GM18508 (cell line): ENCODE measurements around the gene PLA2G6.

Experiments used
- ATAC-seq: cut with Tn5 transposase; IDR thresholded peaks from one replicate; pipeline ENCODE4 v1.9.1; 2021; ENCODE audit warnings: moderate number of reproducible peaks; ENCODE audit not compliant: insufficient read depth, unreplicated experiment

Gene PLA2G6

DNA sequence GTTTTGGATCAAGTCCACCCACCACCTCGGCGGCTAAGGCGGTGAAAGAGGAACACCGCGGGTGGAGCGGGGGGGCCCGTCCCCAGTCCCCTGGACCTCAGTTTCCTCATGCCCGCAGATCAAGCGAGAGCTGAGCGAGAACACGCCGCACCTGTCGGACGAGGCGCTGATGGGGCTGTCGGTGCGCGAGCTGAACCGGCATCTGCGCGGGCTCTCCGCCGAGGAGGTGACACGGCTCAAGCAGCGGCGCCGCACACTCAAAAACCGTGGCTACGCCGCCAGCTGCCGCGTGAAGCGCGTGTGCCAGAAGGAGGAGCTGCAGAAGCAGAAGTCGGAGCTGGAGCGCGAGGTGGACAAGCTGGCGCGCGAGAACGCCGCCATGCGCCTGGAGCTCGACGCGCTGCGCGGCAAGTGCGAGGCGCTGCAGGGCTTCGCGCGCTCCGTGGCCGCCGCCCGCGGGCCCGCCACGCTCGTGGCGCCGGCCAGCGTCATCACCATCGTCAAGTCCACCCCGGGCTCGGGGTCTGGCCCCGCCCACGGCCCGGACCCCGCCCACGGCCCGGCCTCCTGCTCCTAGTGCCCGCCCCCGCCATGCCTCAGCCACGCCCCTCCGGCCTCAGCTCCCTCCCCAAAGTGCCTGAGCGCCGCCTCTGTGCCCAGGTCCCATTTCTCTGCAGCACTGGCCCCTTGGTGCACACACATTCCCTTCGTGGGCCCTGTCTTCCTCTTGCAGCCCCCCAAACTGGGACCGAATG, 32.8 kb upstream of the PLA2G6 start:
- no peak for ATAC-seq

DNA sequence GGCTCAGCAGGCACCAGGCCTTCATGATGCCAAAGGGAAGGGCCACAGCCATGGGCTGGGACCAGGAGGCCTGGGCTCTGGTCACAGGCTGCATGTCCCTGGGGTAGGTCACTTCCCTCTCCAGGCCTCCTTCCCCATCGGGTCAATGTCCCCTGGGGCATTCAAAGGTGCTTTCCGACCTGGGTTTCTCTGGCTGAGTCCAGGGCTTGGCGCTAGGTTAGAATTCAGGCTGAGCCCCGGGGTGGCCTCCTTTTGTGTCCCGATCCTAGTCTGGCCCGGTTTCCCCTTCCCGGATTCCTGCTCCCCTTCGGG, 32.3 kb upstream of the PLA2G6 start:
- no peak for ATAC-seq

DNA sequence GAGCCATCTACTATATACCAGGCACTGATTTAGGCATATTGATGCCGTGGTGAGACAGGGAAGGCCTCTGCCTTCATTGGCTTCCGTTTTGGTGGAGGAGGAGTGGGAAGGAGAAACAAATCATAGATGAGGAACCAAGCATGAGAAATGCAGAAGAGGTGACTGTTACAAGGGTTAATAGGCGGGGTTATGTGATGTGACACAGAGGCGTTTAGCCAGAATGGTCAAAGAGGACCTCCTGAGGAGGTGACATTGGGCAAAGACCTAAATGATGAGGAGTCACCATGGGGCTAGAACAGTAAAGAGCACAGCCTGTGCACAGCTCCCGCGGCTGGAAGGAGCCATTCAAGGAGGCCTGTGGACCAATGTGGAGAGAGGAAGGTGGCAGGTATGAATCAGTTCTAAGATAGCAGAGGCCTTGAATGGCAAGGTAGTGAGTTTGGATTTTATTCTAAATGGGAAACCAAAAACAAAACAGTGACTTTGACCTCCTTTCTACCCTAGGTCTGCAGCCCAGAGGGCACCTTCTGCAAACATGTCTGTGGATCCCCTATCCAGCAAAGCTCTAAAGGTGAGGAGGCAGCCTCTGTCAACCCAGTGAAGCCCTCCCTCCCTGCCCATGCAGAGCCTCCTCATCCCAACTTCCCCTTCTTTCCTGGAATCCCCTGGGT, 31.8 kb upstream of the PLA2G6 start:
- no peak for ATAC-seq

DNA sequence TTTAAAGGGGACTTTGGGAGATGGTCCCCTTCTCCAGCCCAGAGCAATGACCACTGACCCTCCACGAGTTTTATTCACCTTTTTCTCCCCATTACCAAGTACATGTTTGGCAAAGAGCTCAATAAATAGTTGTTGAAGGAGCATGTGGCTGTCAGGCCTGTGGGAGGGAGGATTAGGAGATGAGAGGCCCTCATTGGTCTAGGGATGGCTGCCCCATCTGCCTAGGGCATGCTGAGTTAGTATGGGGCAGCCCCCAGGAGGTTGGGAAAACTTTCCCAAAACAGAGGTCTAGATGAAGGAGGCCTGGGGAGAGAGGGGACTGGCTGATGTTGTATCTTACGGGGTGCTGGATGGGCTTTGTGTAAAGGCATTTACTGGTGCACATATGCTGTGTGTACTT, 30.8 kb upstream of the PLA2G6 start:
- no peak for ATAC-seq

DNA sequence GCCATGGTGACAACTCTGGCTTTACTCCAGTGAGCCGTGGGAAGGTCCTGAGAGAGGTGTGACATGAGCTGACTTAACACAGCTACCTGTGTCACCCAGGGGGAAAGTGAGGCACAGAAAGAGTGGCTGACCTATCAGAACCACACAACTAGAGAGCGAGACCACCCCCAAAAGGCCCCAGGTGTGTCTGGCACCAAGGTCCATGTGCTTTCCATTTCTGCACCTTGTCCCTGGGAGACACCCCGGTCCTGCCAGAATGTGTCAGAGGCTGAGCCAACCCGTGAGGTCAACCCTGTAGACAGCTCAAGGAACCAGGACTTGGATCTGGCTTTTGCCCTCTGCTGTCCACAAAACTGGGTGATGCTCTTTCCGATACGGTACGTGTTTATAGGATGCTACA, 29.9 kb upstream of the PLA2G6 start:
- no peak for ATAC-seq

DNA sequence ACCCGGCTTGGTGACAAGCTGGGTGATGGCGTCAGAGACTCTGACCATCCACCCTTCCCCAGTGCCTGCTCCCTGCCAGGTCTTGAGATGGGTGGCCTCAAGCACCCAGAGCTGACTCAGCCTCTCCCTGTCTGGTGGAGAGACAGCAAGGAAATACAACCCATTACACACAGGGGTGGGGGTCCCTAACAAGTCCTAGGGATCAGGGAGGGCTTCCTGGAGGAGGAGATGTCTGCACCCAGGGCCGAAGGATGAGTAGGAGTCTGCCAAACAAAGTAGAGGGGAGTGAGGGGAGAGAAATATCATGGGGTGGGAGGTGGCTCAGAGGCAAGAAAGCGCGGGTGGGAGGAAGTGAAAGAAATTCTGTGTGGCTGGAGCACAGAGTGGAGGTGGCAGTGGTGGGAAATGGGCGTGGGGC, 26.9 kb upstream of the PLA2G6 start:
- no peak for ATAC-seq

DNA sequence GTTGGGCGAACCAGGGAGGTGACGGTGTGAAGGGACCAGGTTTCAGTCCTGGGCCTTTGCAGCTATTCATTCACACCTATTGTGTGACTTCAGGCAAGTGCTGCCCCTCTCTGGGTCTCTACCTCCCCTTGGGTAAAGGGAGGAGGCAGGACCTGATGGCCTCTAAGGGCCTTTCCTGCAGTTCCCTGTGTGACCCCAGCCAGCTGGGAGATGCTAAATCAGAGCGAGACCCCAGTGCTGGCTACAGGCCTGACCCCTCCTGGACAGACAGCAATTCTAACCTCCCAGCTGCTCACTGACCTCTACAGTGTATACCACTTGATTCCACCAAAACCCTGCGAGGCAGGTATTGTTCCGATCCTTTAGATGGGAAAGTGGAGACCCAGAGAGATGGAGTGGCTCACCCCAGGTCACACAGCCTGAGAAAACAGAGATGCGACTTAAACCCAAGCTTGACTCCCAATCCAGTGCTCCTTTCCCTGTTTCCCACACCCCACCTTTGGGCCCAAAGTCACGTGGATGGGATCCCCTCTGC, 26.3 kb upstream of the PLA2G6 start:
- no peak for ATAC-seq

DNA sequence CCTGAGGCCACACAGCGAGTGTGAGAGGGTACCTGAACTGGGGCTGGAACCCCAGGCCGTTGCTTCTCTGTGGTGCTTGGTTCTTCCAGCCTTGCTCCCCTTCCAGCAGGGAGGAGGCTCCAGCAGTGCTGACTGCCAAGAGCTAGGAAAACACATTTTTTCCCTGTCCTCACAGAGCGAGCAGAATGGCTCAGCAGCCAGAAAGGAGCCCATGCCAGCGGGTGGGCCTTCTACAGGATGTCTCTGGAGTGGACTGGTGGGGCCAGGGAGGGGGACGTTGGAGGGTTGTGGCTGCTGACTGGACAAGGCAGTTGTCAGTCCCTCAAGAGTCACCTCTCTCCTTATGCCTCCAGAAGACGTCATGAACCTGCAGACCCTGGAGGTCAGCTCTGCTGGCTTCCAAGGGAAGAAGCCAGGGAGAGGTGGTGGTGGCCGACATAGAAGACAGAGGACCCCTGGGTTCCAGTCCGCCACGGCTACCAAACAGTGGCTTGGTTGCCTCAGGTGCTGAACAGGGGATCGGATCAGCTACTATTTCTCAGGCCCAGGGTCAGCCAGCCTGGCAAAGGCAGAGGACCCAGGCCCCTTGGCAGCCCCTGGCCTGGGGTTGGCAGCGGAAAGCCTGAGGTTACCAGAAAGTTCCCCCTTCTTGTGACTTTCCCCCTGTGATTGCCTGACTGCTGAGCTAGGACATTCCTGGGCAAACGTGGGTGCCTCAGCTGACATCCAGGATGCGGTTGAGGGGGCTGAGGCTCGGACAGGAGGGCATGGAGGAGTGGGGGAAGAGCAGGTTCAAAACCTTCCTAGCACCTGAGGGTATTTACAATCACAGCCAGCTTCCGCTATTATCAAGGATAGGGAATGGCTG, 23.9 kb upstream of the PLA2G6 start:
- no peak for ATAC-seq

DNA sequence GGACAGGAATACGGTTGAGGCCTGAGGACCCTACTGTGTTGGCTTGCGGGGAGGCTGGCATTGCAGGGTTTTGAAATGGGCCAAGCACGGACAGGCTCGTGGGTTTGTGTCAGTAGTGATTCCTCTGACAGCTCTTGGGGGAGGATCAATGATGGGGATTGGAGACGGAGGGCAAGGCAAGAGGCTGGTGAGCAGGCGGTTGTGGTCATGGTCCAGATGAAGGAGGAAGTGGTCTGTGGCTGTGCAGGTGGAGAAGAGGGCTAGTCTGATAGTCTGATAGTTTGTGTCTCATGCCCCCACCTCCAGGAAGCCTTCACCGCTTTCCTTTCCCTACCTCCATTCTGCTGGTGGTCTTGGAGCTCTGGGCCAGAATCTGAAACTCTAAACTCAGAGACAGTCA, 23.2 kb upstream of the PLA2G6 start:
- ATAC-seq, result no peak

DNA sequence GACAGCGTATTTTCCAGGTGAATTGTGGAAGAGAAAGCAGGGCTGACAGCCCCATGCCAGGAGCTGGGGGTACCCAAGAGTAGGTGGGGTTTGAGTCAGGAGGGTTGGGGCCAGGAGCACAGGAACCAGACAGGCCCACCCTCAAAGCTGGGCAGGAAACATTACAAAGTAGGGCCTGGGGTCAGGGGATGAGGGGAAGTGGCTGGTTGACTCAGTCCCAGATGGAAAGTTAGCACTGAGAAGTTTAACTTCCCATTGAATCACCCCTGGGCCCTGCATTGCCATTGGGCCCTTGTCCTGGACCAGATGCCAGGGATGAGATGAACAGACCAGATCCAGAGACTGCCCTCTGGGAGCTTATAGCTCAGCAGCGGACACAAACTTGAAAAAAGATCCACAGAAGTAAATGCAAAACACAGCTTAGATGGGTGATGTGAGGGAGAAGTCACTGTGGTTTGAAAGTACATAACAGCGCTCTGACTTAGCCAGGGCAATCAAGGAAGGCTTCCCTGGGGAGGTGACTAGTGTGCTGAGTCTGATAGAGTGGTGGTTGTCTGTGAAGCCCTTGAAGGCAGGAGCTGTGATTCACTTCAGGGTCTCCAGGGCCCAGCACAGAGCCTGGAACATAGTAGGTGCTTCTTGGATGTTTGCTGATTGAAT, 22.4 kb upstream of the PLA2G6 start:
- ATAC-seq, result no peak

DNA sequence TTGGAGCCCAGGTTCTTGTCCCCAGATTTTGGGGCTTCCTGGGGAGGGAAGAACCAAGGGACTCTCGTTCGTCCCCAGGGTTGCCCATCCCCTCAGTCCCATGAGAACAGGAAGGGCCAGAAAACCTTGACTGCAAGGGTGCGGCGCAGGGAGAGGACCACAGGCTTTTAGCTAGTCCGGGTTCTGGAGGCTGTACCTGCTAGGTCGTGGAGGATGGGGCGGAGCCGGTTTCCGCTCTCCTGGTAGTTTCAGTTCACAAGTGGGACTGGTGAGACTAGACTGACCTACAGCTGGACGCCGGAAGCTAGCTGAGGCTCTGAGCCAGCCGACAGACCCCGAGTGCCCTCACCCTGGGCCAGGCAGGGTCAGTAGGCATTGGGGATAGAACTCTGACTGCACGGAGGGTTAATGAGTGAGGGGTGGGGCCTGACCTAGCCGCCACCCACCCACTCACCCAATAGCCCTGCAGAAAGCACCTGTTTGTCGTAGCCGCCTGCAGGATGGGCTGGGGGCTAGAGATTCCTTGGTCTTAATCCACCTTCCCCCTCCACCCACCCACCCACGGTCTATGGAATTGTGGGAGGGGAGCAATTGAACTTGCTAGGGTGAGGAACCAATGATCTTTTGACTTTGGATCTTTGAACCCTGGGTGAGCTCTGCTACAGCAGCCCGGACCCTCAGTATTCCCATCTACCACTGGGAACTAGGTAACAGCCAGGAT, 21.6 kb upstream of the PLA2G6 start:
- no peak for ATAC-seq

DNA sequence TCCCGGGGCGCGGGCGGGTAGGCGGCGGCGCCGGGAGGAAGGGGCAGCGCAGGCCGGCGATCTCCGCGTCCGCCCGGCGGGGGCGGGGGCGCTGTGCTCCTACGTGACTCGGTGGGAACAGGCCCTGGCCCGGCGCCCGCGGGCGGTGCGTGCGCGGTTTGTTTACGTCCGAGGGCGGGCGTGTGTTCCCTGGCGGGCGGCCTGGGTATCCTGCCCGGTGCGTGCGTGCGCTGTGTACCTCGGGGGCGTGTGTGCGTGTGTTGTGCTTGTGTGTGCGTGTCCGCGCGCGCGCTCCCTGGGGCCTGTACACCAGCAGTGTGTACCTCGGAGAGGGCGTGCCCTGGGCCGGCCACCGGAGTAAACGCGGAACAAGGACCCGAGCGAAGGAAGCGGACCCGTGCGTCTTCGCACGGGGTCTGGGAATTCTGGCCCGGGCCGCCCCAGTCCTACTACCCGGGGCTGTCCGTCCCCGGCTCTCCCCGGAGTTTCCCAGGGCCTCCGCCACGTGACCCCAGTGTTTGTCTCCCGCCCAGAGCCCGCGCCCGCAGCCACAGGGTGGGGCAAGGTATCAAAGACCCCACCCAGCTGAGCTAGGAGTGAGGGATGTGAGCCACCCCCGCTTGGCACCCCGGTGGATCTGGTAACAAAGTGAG, 20.9 kb upstream of the PLA2G6 start:
- no peak for ATAC-seq

DNA sequence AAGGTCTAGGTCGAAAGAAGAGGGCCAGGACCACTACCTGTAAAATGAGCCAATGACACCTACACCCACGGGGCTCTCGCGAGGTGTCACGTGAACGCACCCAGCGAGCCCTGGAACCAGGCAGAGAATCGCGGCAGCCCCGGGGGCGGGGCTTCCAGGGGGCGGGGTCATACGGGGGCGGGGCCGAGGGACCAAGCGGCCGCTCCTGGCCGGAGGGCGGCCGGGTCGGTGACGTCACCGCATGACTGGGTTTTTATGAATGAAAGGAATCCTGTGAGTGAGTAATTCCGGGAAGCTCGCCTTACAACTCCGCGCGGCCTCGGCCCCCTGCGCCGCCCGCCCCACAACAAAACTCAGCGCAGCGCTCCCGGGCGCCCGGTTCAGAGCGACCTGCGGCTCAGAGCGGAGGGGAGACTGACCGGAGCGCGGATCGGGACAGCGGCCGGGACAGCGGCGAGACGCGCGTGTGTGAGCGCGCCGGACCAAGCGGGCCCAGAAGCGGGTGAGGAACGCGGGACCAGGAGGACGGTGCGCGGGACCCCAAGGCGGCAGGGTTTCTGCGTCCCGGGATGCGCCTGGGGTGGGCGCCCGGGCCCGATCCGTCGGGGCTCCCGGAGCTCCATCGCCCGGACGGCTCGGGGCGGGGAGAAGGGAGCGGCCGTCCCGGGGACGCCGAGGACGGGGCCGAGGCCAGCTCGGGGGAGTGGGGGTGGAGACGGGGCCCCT, 20.2 kb upstream of the PLA2G6 start, which contains the start of gene MAFF:
Gene MAFF (plus strand): TSS at position 284 of the 726 bp plus-strand sequence. CDS start 11,860 bp downstream, outside the sequence.
- ATAC-seq, result no peak

DNA sequence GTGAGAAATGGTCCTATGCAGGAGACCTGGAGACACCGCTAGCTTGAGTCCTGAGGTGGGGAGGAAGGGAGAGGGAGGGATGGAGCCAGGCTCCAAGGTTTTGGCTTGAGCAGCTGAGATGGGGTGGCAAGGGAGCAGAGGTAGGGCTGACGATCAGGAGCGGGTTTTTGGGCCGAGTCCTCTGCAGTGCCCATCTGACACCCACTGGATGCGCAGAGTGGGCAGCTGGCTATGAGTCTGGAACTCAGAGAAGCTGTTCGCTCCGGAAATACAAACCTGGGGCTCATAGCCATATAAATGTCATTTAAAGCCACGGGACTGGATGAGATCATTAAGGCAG, 19.7 kb upstream of the PLA2G6 start:
- no peak for ATAC-seq

DNA sequence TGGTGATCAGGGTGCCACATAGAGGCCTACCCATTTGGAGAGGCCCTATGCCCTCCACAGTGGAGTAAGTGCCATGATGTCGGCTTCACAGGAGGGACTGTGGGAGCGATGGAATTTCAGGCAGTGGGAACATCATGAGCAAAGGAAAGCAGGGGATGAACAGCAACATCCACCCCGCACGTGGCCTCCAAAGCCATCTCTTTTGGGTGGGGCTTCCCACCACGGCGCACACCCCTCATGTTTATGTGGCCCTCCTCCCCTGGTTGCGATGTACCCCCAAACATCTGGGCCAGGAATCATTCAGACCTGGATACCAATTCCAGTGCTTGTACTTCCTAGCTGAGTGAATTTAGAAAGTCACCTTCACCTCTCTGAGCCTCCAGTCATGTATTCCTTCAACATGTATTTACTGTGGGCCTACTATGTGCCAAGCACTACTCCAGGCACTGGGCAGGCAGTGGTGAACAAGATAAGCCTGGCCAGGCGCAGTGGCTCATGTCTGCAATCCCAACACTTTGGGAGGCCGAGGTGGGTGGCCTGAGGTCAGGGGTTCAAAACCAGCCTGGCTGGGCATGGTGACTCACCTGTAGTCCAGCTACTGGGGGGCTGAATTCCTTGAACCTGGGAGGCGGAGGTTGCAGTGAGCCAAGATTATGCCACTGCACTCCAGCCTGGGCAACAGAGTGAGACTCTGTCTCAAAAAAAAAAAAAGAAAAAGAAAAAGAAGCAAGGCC, 18.4 kb upstream of the PLA2G6 start:
- ATAC-seq, result no peak

DNA sequence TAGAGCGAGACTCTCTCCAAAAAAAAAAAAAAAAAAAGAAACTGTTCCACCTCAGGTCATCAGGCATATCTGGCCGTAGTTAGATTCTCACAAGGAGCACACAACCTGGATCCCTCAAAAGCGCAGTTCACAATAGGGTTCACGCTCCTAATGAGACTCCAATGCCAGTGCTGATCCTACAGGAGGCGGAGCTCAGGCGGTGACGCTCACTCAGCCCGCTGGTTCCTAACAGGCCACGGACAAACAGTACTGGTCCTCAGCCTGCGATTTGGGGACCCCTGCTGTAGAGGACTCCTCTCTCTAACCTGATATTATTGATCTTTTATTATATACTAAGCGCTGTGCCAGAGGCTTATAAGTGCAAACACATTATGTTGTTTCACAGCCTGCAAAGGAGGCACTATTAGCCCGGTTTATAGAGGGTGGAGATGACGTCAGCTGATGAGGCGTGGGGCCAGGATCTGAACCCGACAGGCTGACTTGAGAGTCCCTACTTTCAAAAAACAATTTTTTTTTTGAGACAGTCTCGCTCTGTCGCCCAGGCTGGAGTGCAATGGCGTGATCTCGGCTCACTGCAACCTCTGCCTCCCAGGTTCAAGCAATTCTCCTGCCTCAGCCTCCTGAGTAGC, 15.3 kb upstream of the PLA2G6 start:
- ATAC-seq, result no peak

DNA sequence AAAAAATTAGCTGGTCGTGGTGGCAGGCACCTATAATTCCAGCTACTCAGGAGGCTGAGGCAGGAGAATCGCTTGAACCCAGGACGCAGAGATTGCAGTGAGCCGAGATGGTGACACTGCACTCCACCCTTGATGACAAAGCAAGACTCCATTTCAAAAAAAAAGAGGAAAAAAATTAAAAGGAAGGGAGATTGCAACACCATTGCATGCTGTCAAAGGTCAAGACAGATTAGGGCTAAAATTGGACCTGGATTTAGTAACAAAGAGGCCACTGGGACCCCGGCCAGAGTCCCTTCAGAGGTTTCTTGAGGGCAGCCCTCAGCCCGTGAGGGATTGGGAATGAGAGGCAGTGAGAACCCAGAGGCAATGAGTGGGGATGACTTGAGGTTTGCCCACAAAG, 11.9 kb upstream of the PLA2G6 start:
- ATAC-seq, result no peak

DNA sequence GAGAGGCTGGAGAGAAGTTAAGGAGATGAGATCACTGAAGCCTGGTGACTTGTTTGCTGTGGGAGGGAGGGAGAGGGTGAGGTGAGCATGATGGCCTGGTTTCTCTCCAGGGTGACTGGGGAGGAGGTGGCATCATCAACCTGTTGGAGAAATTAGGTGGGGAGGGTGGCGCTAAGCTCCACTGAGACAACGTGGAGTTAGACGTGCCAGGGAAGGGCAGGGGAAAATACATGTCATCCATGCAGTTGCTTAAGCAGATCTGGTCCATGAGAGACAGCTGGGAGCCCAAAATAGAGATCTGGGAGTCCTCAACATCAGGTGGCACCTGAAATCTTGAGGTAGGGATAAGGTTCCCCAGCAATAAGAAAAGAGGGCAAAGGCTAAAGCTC, 10.8 kb upstream of the PLA2G6 start:
- no peak for ATAC-seq
